Neuron (in vitro differentiated cells): ENCODE measurements around the gene AHRR.
"Not testable (repeated sequence)": the region's sequence is repeated elsewhere in the genome, so short reads cannot be mapped to it uniquely, and the experiment has no call there.

Experiments
- H2AFZ ChIP-seq: one replicate; pipeline ENCODE4 v1.6.1; 2013; ENCODE audit warnings: low read depth, mild to moderate bottlenecking, inconsistent platforms, low read length, moderate library complexity
- H3K27me3 ChIP-seq: one replicate; pipeline ENCODE4 v1.6.1; 2013; ENCODE audit warnings: low read length; ENCODE audit not compliant: insufficient read depth
- H3K36me3 ChIP-seq: one replicate; pipeline ENCODE4 v1.6.1; 2013; ENCODE audit warnings: low read length; ENCODE audit not compliant: insufficient read depth
- H3K4me1 ChIP-seq: one replicate; pipeline ENCODE4 v1.6.1; 2013; ENCODE audit warnings: low read length; ENCODE audit not compliant: insufficient read depth
- H3K4me3 ChIP-seq: 2 replicates; pipeline ENCODE4 v1.5.1; 2013; ENCODE audit warnings: mild to moderate bottlenecking, low read length, moderate library complexity
- H3K9me3 ChIP-seq: one replicate; pipeline ENCODE4 v1.6.1; 2013; ENCODE audit warnings: low read length

The AHRR gene

DNA sequence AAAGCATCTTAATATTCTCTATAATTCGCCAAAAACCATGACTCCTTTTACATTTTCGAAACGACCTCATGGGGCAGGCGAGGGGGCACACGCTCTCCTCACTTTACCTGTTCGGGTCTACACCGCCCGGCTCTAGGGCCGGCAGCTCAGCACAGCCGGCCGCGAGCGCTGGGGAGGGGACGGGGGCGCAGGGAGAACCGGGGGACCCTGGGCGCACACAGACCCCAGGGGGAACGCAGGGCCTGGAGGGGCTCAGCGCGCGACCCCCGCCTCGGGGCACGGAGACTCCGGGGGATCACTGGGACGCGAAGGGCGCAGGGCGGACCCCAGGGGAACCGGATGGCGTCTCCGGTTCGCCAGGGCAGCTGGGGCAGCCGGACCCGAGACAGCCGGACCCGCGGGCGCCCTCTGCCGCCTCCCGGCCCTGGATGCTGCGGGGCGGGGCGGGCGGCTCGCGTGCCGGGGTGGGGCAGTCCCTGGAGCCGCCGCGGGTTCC is at the start of gene AHRR:
AHRR (plus strand) TSS at position 485 of the 496 bp plus-strand sequence. CDS start 22,189 bp downstream, outside the sequence.
- Histone ChIP-seq H3K9me3 (peaks cover 17% of the 10 kb centered on the region), H2AFZ (peak within 1 kb of the TSS; percentile 22), H3K4me3 (peak within 1 kb of the TSS; percentile 53), H3K36me3 (peaks cover 2% of the 10 kb centered on the region), H3K4me1 (peaks cover 4% of the 10 kb centered on the region), H3K27me3 (peaks cover 53% of the 10 kb centered on the region)

GRCh38 chr5:271828-272167 is 49.7 kb upstream of the AHRR start:
- not testable (repeated sequence) for H3K4me1 ChIP-seq, H3K27me3 ChIP-seq, H3K9me3 ChIP-seq, H2AFZ ChIP-seq
- Histone ChIP-seq H3K4me3 (peak overlapping the region; percentile 66), H3K36me3 (peaks cover 15% of the 10 kb centered on the region)

GRCh38 chr5:273091-273490 is 48.4 kb upstream of the AHRR start:
- not testable (repeated sequence) for H3K4me3 ChIP-seq, H2AFZ ChIP-seq, H3K4me1 ChIP-seq, H3K9me3 ChIP-seq, H3K27me3 ChIP-seq
- peaks cover 15% of the 10 kb centered on the region for H3K36me3 ChIP-seq

- H3K4me3 ChIP-seq, H3K9me3 ChIP-seq, H2AFZ ChIP-seq, H3K4me1 ChIP-seq, H3K27me3 ChIP-seq: not testable (repeated sequence)
- H3K36me3 ChIP-seq, result peaks cover 15% of the 10 kb centered on the region
Observed at GRCh38 chr5:273491-273890, 48.0 kb upstream of the AHRR start.

DNA sequence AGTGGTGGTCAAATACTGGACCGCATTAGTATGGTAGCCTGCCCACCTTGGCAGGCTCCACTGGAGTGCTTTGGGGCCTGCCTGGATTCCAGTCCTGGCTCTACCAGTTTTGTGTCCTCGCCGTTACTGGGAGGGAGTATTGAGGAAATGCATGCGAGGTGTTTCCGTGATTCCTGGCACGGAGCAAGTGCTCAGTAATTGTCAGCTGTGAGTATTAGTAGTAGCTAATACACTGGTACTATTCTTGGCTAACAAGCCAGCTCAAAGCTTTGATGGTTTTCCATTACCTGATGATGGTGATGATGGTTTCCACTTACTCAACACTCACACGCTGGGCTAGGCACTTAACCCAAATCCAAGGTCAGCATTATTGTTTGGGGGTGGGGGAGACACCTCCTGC is 47.2 kb upstream of the AHRR start:
- H3K4me3 ChIP-seq, H3K4me1 ChIP-seq, H3K27me3 ChIP-seq, H2AFZ ChIP-seq, H3K9me3 ChIP-seq: not testable (repeated sequence)
- peaks cover 15% of the 10 kb centered on the region for H3K36me3 ChIP-seq

- Histone ChIP-seq H2AFZ (no peak overlapping the region), H3K27me3 (no peaks in the 10 kb centered on the region), H3K9me3 (peaks cover 3% of the 10 kb centered on the region), H3K4me1 (no peaks in the 10 kb centered on the region), H3K36me3 (peaks cover 13% of the 10 kb centered on the region), H3K4me3 (no peak overlapping the region)
Observed at GRCh38 chr5:278646-279045, 42.9 kb upstream of the AHRR start.

DNA sequence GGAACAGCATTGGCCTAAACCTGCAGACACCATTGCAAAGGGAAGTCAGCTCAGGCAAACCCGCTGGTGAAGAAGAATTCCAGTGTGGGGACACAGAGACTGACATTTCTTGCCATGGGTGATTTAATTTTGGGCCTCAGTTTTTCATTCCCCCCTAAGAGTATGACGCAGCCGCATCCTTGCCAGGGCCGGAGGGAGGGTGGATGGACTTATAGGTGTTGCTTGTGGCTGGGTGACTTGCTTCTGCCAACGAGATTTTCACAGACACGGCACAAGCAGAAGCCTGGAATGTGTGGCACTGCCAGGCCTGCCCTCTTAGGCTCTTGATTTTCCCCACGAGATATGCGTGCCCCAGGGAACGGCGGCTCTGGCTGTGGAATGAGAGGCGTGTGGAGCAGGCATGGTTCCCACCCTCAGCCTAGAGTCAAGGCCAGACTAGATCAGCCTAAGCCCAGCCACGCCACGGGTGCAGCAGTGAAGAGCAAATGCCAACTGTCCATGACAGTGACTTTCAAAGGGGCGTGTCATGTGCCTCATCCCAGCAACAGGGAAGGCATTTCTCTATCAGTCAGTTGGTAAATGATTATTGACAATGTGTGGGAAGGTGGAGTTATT is 42.4 kb upstream of the AHRR start:
- peaks cover 15% of the 10 kb centered on the region for H3K36me3 ChIP-seq
- not testable (repeated sequence) for H3K9me3 ChIP-seq, H2AFZ ChIP-seq, H3K4me1 ChIP-seq, H3K27me3 ChIP-seq, H3K4me3 ChIP-seq

DNA sequence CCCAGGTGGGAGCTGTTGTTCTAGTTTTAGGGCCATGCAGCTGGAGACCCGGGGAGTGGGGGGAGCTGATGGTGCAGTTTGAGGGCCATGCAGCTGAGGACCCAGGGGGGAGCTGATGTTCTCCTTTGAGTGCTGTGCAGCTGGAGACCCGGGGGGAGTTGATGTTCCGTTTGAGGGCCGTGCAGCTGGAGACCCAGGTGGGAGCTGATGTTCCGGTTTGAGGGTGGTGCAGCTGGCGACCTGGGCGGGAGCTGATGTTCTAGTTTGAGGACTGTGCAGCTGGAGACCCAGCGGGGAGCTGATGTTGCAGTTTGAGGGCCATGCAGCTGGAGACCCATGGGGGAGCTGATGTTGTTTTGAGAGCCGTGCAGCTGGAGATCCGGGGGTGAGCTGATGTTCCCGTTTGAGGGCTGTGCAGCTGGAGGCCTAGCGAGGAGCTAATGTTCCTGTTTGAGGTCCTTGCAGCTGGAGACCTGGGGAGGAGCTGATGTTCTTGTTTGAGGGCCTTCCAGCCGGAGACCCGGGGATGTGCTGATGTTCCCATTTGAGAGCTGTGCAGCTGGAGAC is 35.4 kb upstream of the AHRR start:
- no peaks in the 10 kb centered on the region for H3K27me3 ChIP-seq
- no peaks in the 10 kb centered on the region for H3K4me1 ChIP-seq
- no peak overlapping the region for H3K4me3 ChIP-seq
- no peak overlapping the region for H2AFZ ChIP-seq
- H3K36me3 ChIP-seq, result peaks cover 26% of the 10 kb centered on the region
- peaks cover 4% of the 10 kb centered on the region for H3K9me3 ChIP-seq

DNA sequence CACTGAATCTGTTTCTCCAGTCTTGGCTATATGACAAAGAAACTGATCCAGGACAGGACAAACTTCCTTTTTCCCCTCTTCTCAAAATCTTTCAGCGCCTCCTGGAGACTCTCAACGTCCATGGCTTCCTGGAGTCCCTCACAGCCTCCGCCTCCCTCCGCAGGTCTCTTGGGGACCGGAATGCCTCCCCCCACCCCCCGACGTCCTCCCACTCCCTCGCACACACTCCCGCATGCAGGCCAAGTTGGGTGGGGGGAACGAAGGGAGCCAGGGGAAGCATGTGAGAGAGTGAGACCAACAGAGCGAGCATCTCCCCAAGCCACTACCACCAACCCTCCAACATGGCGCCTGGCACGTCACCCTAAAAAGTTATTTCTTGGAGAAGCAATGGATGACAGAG is 31.3 kb upstream of the AHRR start:
- Histone ChIP-seq H3K36me3 (peaks cover 21% of the 10 kb centered on the region), H3K9me3 (peaks cover 14% of the 10 kb centered on the region)
- H2AFZ ChIP-seq, H3K4me3 ChIP-seq, H3K27me3 ChIP-seq, H3K4me1 ChIP-seq: not testable (repeated sequence)

DNA sequence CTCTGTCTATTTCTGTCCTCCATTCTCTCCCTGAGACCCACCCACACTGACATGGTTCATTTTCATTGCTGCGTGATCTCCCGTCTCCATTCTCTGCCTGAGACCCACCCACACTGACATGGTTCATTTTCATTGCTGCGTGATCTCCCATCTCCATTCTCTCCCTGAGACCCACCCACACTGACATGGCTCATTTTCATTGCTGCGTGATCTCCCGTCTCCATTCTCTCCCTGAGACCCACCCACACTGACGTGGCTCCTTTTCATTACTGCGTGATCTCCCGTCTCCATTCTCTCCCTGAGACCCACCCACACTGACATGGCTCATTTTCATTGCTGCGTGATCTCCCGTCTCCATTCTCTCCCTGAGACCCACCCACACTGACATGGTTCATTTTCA is 30.2 kb upstream of the AHRR start:
- peaks cover 13% of the 10 kb centered on the region for H3K36me3 ChIP-seq
- H3K27me3 ChIP-seq, H3K4me3 ChIP-seq, H2AFZ ChIP-seq, H3K4me1 ChIP-seq: not testable (repeated sequence)
- peaks cover 14% of the 10 kb centered on the region for H3K9me3 ChIP-seq

GRCh38 chr5:294788-295187 is 26.7 kb upstream of the AHRR start:
- not testable (repeated sequence) for H3K4me3 ChIP-seq, H3K27me3 ChIP-seq, H3K4me1 ChIP-seq, H3K36me3 ChIP-seq, H2AFZ ChIP-seq
- H3K9me3 ChIP-seq, result peaks cover 14% of the 10 kb centered on the region

GRCh38 chr5:296207-296606 is 25.3 kb upstream of the AHRR start:
- H3K4me3 ChIP-seq, H3K4me1 ChIP-seq, H2AFZ ChIP-seq, H3K27me3 ChIP-seq, H3K36me3 ChIP-seq: not testable (repeated sequence)
- peaks cover 14% of the 10 kb centered on the region for H3K9me3 ChIP-seq

DNA sequence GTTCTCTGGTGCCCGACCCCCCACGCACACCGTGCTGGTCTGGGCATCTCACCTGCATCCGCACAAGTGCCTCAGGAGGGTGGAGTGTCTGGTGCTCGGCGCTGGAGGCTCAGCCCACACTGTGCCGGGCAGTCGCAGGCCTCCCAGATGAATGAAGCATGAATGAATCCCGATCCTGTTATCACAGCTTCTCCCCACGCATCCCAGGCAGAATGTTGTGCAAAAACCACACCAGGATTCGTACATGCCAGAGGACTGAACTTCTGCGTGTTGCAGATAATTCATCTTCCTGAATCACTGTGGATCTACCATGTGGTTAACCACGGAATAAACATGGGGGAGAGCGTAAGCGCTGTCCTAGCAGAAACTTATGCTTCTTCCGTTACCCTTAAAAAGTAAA is 24.6 kb upstream of the AHRR start:
- H3K4me1 ChIP-seq, H3K36me3 ChIP-seq, H3K27me3 ChIP-seq, H3K4me3 ChIP-seq, H2AFZ ChIP-seq: not testable (repeated sequence)
- H3K9me3 ChIP-seq, result peaks cover 13% of the 10 kb centered on the region

DNA sequence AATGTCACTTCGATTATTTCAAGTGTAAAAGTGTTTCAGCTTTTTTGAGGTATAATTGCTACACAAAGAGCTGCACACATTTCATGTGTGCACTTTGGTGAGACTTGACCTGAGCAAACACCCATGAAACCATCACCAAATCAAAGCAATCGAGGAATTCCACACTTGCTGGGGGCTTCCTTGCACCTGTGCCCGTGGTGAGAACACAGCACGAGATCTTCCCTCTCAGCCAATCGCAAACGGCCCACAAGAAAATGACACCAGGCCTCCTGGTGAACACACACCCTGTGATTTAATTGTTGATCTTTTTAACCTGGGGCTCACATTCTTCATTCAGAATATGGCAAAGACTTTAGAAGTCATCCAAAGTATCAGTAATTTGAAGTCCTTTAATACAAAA is 24.1 kb upstream of the AHRR start:
- peaks cover 12% of the 10 kb centered on the region for H3K9me3 ChIP-seq
- H3K36me3 ChIP-seq, H3K4me3 ChIP-seq, H3K4me1 ChIP-seq, H3K27me3 ChIP-seq, H2AFZ ChIP-seq: not testable (repeated sequence)
